ENCODE data around the gene SDK1.

GRCh38 chr7:4071370-4072058 lies 770.5 kb downstream of the SDK1 start:
- TF ChIP-seq, protein P1, sequence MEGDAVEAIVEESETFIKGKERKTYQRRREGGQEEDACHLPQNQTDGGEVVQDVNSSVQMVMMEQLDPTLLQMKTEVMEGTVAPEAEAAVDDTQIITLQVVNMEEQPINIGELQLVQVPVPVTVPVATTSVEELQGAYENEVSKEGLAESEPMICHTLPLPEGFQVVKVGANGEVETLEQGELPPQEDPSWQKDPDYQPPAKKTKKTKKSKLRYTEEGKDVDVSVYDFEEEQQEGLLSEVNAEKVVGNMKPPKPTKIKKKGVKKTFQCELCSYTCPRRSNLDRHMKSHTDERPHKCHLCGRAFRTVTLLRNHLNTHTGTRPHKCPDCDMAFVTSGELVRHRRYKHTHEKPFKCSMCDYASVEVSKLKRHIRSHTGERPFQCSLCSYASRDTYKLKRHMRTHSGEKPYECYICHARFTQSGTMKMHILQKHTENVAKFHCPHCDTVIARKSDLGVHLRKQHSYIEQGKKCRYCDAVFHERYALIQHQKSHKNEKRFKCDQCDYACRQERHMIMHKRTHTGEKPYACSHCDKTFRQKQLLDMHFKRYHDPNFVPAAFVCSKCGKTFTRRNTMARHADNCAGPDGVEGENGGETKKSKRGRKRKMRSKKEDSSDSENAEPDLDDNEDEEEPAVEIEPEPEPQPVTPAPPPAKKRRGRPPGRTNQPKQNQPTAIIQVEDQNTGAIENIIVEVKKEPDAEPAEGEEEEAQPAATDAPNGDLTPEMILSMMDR (IDR thresholded peaks at IDR 0.05; ENCODE audit: borderline replicate concordance, extremely low read depth, low read length, poor library complexity, severe bottlenecking): no peak
- TF ChIP-seq EZH2 (IDR thresholded peaks at IDR 0.05; ENCODE audit: borderline replicate concordance, low read depth, low read length, severe bottlenecking): no peak
